Stimulated activated CD8-positive, alpha-beta memory T cell treated with anti-CD3 and anti-CD28 coated beads, Interleukin-12 subunit alpha, Interleukin-12 subunit beta, amount 100 ng/mL, for 4 hours (primary cell): ENCODE measurements around the gene SPATA13.

Source experiments
- DNase-seq: peaks from one replicate; pipeline ENCODE4 v3.0.0-alpha.2; 2020; ENCODE audit warnings: low read depth

The SPATA13 gene

GRCh38 chr13:24167666-24168391 lies 7.3 kb downstream of the SPATA13 start:
- no peak for DNase-seq

GRCh38 chr13:24168392-24168750 lies 7.9 kb downstream of the SPATA13 start:
- DNase-seq, result no peak

- DNase-seq, result no peak
Measured at GRCh38 chr13:24168979-24169378, 8.5 kb downstream of the SPATA13 start.

- no peak for DNase-seq
Measured at GRCh38 chr13:24172071-24172470, 11.6 kb downstream of the SPATA13 start.

GRCh38 chr13:24173795-24174194 lies 13.3 kb downstream of the SPATA13 start:
- no peak for DNase-seq

- DNase-seq, result no peak
Measured at GRCh38 chr13:24175847-24176246, 15.3 kb downstream of the SPATA13 start.

- DNase-seq, result no peak
Measured at GRCh38 chr13:24176351-24177101, 16.0 kb downstream of the SPATA13 start.

GRCh38 chr13:24178847-24179485 lies 18.4 kb downstream of the SPATA13 start:
- DNase-seq, result no peak

- no peak for DNase-seq
Measured at GRCh38 chr13:24179486-24179850, 18.9 kb downstream of the SPATA13 start.

- no peak for DNase-seq
Measured at GRCh38 chr13:24180750-24181377, 20.3 kb downstream of the SPATA13 start.

- no peak for DNase-seq
Measured at GRCh38 chr13:24181991-24182702, 21.6 kb downstream of the SPATA13 start.

GRCh38 chr13:24182703-24183081 lies 22.2 kb downstream of the SPATA13 start:
- DNase-seq, result no peak

GRCh38 chr13:24183741-24184182 lies 23.2 kb downstream of the SPATA13 start:
- DNase-seq, result no peak

- DNase-seq, result no peak
Measured at GRCh38 chr13:24184265-24184841, 23.8 kb downstream of the SPATA13 start.

GRCh38 chr13:24184882-24185281 lies 24.4 kb downstream of the SPATA13 start:
- DNase-seq, result no peak

- no peak for DNase-seq
Measured at GRCh38 chr13:24185591-24186232, 25.2 kb downstream of the SPATA13 start.

GRCh38 chr13:24187185-24187584 lies 26.7 kb downstream of the SPATA13 start:
- no peak for DNase-seq

- DNase-seq, result no peak
Measured at GRCh38 chr13:24192057-24192810, 31.7 kb downstream of the SPATA13 start.

- DNase-seq, result no peak
Measured at GRCh38 chr13:24192811-24193162, 32.3 kb downstream of the SPATA13 start.

GRCh38 chr13:24194447-24194846 lies 33.9 kb downstream of the SPATA13 start:
- no peak for DNase-seq

- DNase-seq, result no peak
Measured at GRCh38 chr13:24195626-24196025, 35.1 kb downstream of the SPATA13 start.
